HL-60 (cell line): Measurements from ENCODE around the gene NFIX.

ENCODE experiments used
- DNase-seq, 2 experiments: peaks; one replicate each; pipeline ENCODE4 v3.0.0-alpha.2; 2010 to 2020; ENCODE audit warnings: low read depth in 1 of 2, low spot score in 1 of 2
- H3K27ac ChIP-seq: fragments of 250-450 bp; sonication (Bioruptor Pico); replicated peaks from 2 replicates; pipeline ENCODE4 v1.5.1; 2020; ENCODE audit warnings: mild to moderate bottlenecking, moderate library complexity
- H3K27me3 ChIP-seq: fragments of 250-450 bp; sonication (Bioruptor Pico); 2 replicates; pipeline ENCODE4 v1.5.1; 2021; ENCODE audit warnings: mild to moderate bottlenecking, moderate library complexity; ENCODE audit not compliant: insufficient read depth, poor library complexity, severe bottlenecking
- H3K4me3 ChIP-seq: replicated peaks from 2 replicates; pipeline ENCODE4 v1.5.1; 2011; ENCODE audit warnings: mild to moderate bottlenecking, control low read depth, low read length; ENCODE audit not compliant: insufficient read depth
- GABPA ChIP-seq: IDR thresholded peaks from 2 replicates; pipeline ENCODE4 v1.6.1; 2012; ENCODE audit warnings: low read depth
- POLR2AphosphoS5 ChIP-seq: IDR thresholded peaks from 2 replicates; pipeline ENCODE4 v1.6.1; 2012; ENCODE audit warnings: low read depth
- REST ChIP-seq: IDR thresholded peaks from 2 replicates; pipeline ENCODE4 v1.6.1; 2012; ENCODE audit warnings: low read depth; ENCODE audit not compliant: insufficient replicate concordance
- SPI1 ChIP-seq: IDR thresholded peaks from 2 replicates; pipeline ENCODE4 v1.6.1; 2012; ENCODE audit warnings: low read depth, mild to moderate bottlenecking, borderline replicate concordance
- TF ChIP-seq, protein P1 (sequence below): IDR thresholded peaks from one replicate; pipeline ENCODE4 v1.5.1; 2011; ENCODE audit warnings: low read length, control low read depth, inconsistent platforms; ENCODE audit not compliant: insufficient read depth

Gene NFIX

DNA sequence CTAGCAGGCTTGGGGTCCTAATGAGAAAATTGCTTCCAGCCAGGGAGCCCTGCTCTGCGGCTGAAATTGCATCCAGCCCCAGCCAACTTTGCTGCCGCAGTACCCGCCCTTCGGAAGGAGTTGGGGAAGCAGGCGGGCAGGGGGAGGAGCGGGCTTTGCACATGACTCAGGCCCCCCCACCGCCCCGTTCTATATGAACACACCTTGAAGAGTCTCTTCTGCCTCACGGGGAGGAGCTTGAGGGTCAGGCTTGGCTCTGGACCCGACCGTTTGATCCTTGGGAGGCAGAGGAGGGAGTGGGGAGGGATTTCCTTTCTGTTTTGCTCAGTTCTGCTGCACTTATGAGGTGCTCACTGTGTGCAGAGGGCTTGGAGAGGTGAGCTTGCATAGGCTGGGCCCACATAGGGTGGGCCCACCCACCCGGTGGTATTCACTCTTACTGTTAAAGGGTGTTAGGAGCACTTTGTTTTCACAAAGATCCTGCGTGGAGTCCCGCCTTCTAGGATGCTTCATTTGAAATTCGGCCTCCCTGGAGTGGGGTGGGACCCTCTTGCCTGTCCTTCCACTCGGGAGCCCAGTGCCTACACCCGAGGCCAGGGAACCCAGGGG is 60.9 kb downstream of the NFIX start:
- no peak overlapping the region for H3K4me3 ChIP-seq
- no peak for TF ChIP-seq SPI1
- no peak overlapping the region for H3K27ac ChIP-seq
- no peaks in the 10 kb centered on the region for H3K27me3 ChIP-seq
- no peak for DNase-seq

DNA sequence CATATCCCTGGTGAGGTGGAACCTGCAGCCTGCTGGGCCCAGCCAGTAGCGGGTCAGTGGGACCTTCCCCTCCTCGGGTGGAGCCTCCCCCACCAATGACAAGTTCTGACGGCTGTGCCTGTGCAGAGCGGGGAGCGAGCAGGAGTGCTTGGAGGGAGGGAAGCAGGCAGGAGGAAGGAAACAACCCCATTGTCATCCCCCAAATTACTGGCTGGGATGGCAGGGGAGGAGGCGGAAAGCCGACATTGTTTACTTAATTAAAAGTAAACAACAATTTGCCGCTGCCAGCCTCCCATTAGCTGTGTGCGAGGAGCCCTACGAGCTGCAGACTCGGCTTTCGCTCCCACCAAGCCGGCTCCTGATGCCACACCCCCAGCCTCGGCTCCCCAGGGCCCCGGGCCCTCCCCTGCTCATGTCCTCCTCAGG is 61.9 kb downstream of the NFIX start:
- H3K27ac ChIP-seq, result no peak overlapping the region

DNA sequence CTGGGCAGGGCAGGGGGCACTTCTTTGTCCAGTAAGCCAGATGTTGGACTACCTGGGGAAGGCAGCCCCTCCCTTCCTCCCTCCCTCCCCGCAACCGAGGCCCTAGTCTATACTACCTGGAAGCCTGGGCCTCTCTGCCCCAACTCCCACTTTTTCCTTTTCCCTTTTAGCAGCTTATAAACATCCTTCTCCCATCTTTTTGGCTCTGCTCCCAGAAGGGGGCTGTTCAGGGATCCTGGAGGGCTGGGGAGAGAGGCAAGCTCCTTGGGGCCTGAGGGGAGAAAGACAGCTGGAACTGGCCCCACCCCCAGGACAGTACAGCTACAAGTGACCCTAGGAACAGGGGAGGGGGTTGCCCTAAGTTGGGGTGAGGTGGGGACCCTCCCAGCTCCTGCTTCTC is 62.5 kb downstream of the NFIX start:
- TF ChIP-seq SPI1 (no peak), REST (no peak), GABPA (no peak), POLR2AphosphoS5 (no peak)
- TF ChIP-seq, protein P1, sequence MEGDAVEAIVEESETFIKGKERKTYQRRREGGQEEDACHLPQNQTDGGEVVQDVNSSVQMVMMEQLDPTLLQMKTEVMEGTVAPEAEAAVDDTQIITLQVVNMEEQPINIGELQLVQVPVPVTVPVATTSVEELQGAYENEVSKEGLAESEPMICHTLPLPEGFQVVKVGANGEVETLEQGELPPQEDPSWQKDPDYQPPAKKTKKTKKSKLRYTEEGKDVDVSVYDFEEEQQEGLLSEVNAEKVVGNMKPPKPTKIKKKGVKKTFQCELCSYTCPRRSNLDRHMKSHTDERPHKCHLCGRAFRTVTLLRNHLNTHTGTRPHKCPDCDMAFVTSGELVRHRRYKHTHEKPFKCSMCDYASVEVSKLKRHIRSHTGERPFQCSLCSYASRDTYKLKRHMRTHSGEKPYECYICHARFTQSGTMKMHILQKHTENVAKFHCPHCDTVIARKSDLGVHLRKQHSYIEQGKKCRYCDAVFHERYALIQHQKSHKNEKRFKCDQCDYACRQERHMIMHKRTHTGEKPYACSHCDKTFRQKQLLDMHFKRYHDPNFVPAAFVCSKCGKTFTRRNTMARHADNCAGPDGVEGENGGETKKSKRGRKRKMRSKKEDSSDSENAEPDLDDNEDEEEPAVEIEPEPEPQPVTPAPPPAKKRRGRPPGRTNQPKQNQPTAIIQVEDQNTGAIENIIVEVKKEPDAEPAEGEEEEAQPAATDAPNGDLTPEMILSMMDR, result no peak
- H3K27me3 ChIP-seq, result no peaks in the 10 kb centered on the region
- no peak for DNase-seq
- H3K4me3 ChIP-seq, result no peak overlapping the region
- no peak overlapping the region for H3K27ac ChIP-seq

More for the DNA sequence above, 61.9 kb downstream of the NFIX start:
- H3K4me3 ChIP-seq, result no peak overlapping the region
- no peak for DNase-seq
- TF ChIP-seq POLR2AphosphoS5, result no peak
- TF ChIP-seq GABPA, result no peak
- TF ChIP-seq, protein P1, result no peak
- TF ChIP-seq SPI1, result no peak
- TF ChIP-seq REST, result no peak
- no peaks in the 10 kb centered on the region for H3K27me3 ChIP-seq

- no peak for DNase-seq
- TF ChIP-seq SPI1, result no peak
- TF ChIP-seq REST, result no peak
- TF ChIP-seq GABPA, result no peak
- TF ChIP-seq POLR2AphosphoS5, result no peak
- TF ChIP-seq, protein P1, result no peak
- Histone ChIP-seq H3K4me3 (no peak overlapping the region), H3K27ac (no peak overlapping the region), H3K27me3 (no peaks in the 10 kb centered on the region)
These were observed 63.8 kb downstream of the NFIX start for GRCh38 chr19:13058951-13059660.
